Measurements from ENCODE around the gene PTPRF.

Gene PTPRF

DNA sequence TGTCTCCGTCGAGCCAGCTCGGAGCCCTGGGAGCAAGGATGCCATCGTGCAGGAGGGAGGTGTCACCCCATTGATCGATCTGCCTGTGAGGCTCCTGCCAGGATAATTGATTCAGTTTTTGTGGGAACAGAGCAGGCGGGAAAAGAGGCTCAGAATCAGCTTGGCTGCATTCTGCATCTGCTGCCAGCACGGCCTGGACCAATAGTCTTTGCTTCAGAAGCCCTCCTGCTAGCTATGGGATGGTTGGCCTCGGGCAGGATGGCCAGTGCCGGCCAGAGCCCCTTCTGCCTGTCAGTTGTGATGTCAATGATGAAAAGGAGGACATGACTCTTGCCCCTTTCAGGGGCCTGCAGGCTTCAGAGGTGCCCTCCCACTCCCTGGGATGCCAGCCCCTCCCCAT lies 39.6 kb downstream of the PTPRF start:
- no peaks in the 10 kb centered on the region for H3F3A ChIP-seq (ENCODE audit: control insufficient read depth, insufficient read depth)
- H3K27ac ChIP-seq (ENCODE audit: low read depth, low read length) = no peak overlapping the region
- H3K9me3 ChIP-seq (ENCODE audit: control insufficient read depth, insufficient read depth, low read length) = no peaks in the 10 kb centered on the region
- H3K4me1 ChIP-seq (ENCODE audit: control insufficient read depth, low read length) = no peaks in the 10 kb centered on the region
- no peaks in the 10 kb centered on the region for H3K27me3 ChIP-seq (ENCODE audit: control insufficient read depth, low read length)
- TF ChIP-seq, protein P1, sequence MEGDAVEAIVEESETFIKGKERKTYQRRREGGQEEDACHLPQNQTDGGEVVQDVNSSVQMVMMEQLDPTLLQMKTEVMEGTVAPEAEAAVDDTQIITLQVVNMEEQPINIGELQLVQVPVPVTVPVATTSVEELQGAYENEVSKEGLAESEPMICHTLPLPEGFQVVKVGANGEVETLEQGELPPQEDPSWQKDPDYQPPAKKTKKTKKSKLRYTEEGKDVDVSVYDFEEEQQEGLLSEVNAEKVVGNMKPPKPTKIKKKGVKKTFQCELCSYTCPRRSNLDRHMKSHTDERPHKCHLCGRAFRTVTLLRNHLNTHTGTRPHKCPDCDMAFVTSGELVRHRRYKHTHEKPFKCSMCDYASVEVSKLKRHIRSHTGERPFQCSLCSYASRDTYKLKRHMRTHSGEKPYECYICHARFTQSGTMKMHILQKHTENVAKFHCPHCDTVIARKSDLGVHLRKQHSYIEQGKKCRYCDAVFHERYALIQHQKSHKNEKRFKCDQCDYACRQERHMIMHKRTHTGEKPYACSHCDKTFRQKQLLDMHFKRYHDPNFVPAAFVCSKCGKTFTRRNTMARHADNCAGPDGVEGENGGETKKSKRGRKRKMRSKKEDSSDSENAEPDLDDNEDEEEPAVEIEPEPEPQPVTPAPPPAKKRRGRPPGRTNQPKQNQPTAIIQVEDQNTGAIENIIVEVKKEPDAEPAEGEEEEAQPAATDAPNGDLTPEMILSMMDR (IDR thresholded peaks at IDR 0.05; ENCODE audit: low read depth, low read length, poor library complexity, severe bottlenecking) = no peak
- no peak for TF ChIP-seq EZH2phosphoT487 (IDR thresholded peaks at IDR 0.05; ENCODE audit: borderline replicate concordance, low read length)
- H3K9me2 ChIP-seq (replicated peaks; ENCODE audit: control insufficient read depth, low read length) = no peaks in the 10 kb centered on the region
- H3K79me2 ChIP-seq (ENCODE audit: control insufficient read depth, low read length) = no peaks in the 10 kb centered on the region
- H3K4me2 ChIP-seq (ENCODE audit: low read length) = no peak overlapping the region
- H3K4me3 ChIP-seq (ENCODE audit: low read length) = no peak overlapping the region
- no peaks in the 10 kb centered on the region; the same call in 1 of the 2 replicates for H4K20me1 ChIP-seq (ENCODE audit: control insufficient read depth, insufficient read depth, low read depth, low read length)
- no peaks in the 10 kb centered on the region for H3K36me3 ChIP-seq (ENCODE audit: control insufficient read depth, low read length)

DNA sequence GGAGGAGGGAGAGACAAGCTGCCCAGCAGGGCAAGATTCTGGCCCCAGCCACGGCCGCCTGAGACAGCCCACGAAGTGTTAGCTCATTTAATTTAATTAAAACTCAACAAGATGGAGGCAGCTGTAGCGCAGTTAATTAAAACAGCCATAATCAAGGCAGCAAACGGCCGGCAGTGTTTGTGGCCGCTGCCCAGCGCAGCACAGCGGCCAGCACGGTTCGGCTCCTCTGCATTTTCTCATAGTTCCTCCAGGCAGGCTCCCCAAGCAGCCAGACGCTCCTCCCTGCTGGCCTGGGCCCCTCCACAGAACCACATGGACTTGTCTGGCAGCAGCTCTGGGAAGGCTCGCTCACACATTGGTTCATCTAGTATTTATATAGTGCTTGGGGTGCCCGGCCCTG lies 40.0 kb downstream of the PTPRF start:
- H3F3A ChIP-seq (ENCODE audit: control insufficient read depth, insufficient read depth) = no peaks in the 10 kb centered on the region
- H3K27ac ChIP-seq (ENCODE audit: low read depth, low read length) = no peak overlapping the region
- H4K20me1 ChIP-seq (ENCODE audit: control insufficient read depth, insufficient read depth, low read depth, low read length) = no peaks in the 10 kb centered on the region; the same call in 1 of the 2 replicates
- no peaks in the 10 kb centered on the region for H3K79me2 ChIP-seq (ENCODE audit: control insufficient read depth, low read length)
- no peak overlapping the region for H3K4me3 ChIP-seq (ENCODE audit: low read length)
- no peaks in the 10 kb centered on the region for H3K36me3 ChIP-seq (ENCODE audit: control insufficient read depth, low read length)
- no peaks in the 10 kb centered on the region for H3K4me1 ChIP-seq (ENCODE audit: control insufficient read depth, low read length)
- H3K27me3 ChIP-seq (ENCODE audit: control insufficient read depth, low read length) = no peaks in the 10 kb centered on the region
- no peaks in the 10 kb centered on the region for H3K9me2 ChIP-seq (replicated peaks; ENCODE audit: control insufficient read depth, low read length)
- H3K4me2 ChIP-seq (ENCODE audit: low read length) = no peak overlapping the region
- H3K9me3 ChIP-seq (ENCODE audit: control insufficient read depth, insufficient read depth, low read length) = no peaks in the 10 kb centered on the region
- TF ChIP-seq EZH2phosphoT487 (IDR thresholded peaks at IDR 0.05; ENCODE audit: borderline replicate concordance, low read length) = no peak
- TF ChIP-seq, protein P1 (IDR thresholded peaks at IDR 0.05; ENCODE audit: low read depth, low read length, poor library complexity, severe bottlenecking) = no peak

DNA sequence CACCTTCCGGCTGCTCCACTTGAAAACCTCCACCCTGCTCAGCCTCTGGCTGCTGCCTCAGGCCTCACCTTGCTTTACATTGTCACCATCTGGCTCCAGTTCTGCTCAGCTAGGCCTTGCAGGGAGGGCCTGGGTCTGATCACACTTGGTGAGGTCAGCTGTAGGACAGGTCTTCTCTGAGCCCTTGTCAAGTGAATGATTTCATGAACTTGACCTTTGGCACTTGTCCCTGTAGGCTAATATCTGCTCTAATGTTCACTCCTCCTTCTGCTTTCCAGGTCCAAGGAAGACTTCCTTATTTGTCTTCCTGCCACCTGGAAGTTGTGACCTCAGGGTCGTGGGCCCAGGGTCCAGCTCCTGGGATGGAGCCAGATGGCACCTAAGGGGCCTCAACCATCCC lies 41.4 kb downstream of the PTPRF start:
- no peak overlapping the region for H3K4me2 ChIP-seq (ENCODE audit: low read length)
- no peaks in the 10 kb centered on the region for H3K9me3 ChIP-seq (ENCODE audit: control insufficient read depth, insufficient read depth, low read length)
- no peaks in the 10 kb centered on the region for H3K4me1 ChIP-seq (ENCODE audit: control insufficient read depth, low read length)
- H3K9me2 ChIP-seq (replicated peaks; ENCODE audit: control insufficient read depth, low read length) = no peaks in the 10 kb centered on the region
- no peaks in the 10 kb centered on the region for H3K79me2 ChIP-seq (ENCODE audit: control insufficient read depth, low read length)
- H3F3A ChIP-seq (ENCODE audit: control insufficient read depth, insufficient read depth) = no peaks in the 10 kb centered on the region
- H3K27ac ChIP-seq (ENCODE audit: low read depth, low read length) = no peak overlapping the region
- H4K20me1 ChIP-seq (ENCODE audit: control insufficient read depth, insufficient read depth, low read depth, low read length) = no peaks in the 10 kb centered on the region; the same call in 1 of the 2 replicates
- TF ChIP-seq, protein P1 (IDR thresholded peaks at IDR 0.05; ENCODE audit: low read depth, low read length, poor library complexity, severe bottlenecking) = no peak
- no peak for TF ChIP-seq EZH2phosphoT487 (IDR thresholded peaks at IDR 0.05; ENCODE audit: borderline replicate concordance, low read length)
- no peak overlapping the region for H3K4me3 ChIP-seq (ENCODE audit: low read length)
- H3K27me3 ChIP-seq (ENCODE audit: control insufficient read depth, low read length) = no peaks in the 10 kb centered on the region
- no peaks in the 10 kb centered on the region for H3K36me3 ChIP-seq (ENCODE audit: control insufficient read depth, low read length)
